IMR-90 (cell line): ENCODE data around the gene CARD18. TPM values are rescaled to one million over a fixed set of nuclear protein-coding genes. Genes with fewer than 3 reads are reported as not detected.

Experiments
- ATAC-seq: fragments of 200-7000 bp; cut with Tn5 transposase; 2 replicates; pipeline ENCODE4 v1.9.1; 2020; ENCODE audit warnings: low read depth, mild to moderate bottlenecking, moderate library complexity
- Bru-seq: library from RNA; stranded (reverse); fragments of 400-500 nt; gene quantifications from one replicate; lab custom pipeline; 2021; lab: Mats Ljungman, UMichigan
- BruChase-seq, 2 experiments: library from RNA; stranded (reverse); fragments of 400-500 nt; gene quantifications; one replicate each; lab custom pipeline; 2021; lab: Mats Ljungman, UMichigan
- BruUV-seq: library from RNA; stranded (reverse); fragments of 400-500 nt; replicated peaks from 2 replicates; lab custom pipeline; 2021; lab: Mats Ljungman, UMichigan
- CTCF ChIA-PET: fragments of 300-600 bp; formaldehyde crosslinking; extraction: SDS; loops from one replicate; lab custom pipeline; 2021; ENCODE audit warnings: antibody characterized with exemption; lab: Yijun Ruan, JAX
- POLR2A ChIA-PET: fragments of 300-600 bp; sonication (Branson Sonifier 250); formaldehyde crosslinking; loops from one replicate; lab custom pipeline; 2022; ENCODE audit warnings: antibody characterized with exemption; ENCODE audit not compliant: unreplicated experiment; lab: Charles Lee
- DNase-seq: peaks from one replicate; pipeline ENCODE4 v3.0.0; 2013
- H2AFZ ChIP-seq: replicated peaks from 2 replicates; pipeline ENCODE3; 2013; ENCODE audit warnings: low read length, mild to moderate bottlenecking; ENCODE audit not compliant: poor library complexity
- H2AK5ac ChIP-seq: 2 replicates; pipeline ENCODE4 v1.6.1; 2013; ENCODE audit warnings: low read depth, low read length, inconsistent platforms
- H2AK9ac ChIP-seq: replicated peaks from 2 replicates; pipeline ENCODE3; 2013; ENCODE audit warnings: mild to moderate bottlenecking, low read depth, low read length, moderate library complexity; ENCODE audit not compliant: poor library complexity
- H2BK120ac ChIP-seq: 2 replicates; pipeline ENCODE4 v1.6.1; 2013; ENCODE audit warnings: low read depth, low read length, inconsistent platforms
- H2BK15ac ChIP-seq: 3 replicates; pipeline ENCODE4 v1.6.1; 2013; ENCODE audit warnings: low read depth, low read length, inconsistent platforms
- H2BK20ac ChIP-seq: 2 replicates; pipeline ENCODE4 v1.6.1; 2013; ENCODE audit warnings: low read depth, mild to moderate bottlenecking, inconsistent platforms, low read length, moderate library complexity
- H2BK5ac ChIP-seq: 2 replicates; pipeline ENCODE4 v1.6.1; 2013; ENCODE audit warnings: mild to moderate bottlenecking, low read depth, low read length, inconsistent platforms; ENCODE audit not compliant: poor library complexity, severe bottlenecking
- H3K14ac ChIP-seq: replicated peaks from 2 replicates; pipeline ENCODE4 v1.6.1; 2013; ENCODE audit warnings: low read depth, low read length, inconsistent platforms
- H3K18ac ChIP-seq: 2 replicates; pipeline ENCODE4 v1.6.1; 2013; ENCODE audit warnings: low read depth, low read length, control low read depth
- H3K23ac ChIP-seq: 2 replicates; pipeline ENCODE4 v1.6.1; 2013; ENCODE audit warnings: low read depth, low read length, inconsistent platforms
- H3K27ac ChIP-seq: 2 replicates; pipeline ENCODE4 v1.5.1; 2013; ENCODE audit warnings: mild to moderate bottlenecking, control low read depth, low read length; ENCODE audit not compliant: insufficient read depth
- H3K27me3 ChIP-seq: 2 replicates; pipeline ENCODE4 v1.6.1; 2013; ENCODE audit warnings: low read length; ENCODE audit not compliant: control insufficient read depth, insufficient read depth
- H3K36me3 ChIP-seq: 2 replicates; pipeline ENCODE4 v1.6.1; 2013; ENCODE audit warnings: low read length, mixed read lengths; ENCODE audit not compliant: control insufficient read depth, insufficient read depth
- H3K4ac ChIP-seq: 2 replicates; pipeline ENCODE4 v1.6.1; 2013; ENCODE audit warnings: low read depth, low read length, inconsistent platforms
- H3K4me1 ChIP-seq: 2 replicates; pipeline ENCODE4 v1.6.1; 2013; ENCODE audit warnings: low read length, mixed read lengths; ENCODE audit not compliant: control insufficient read depth, insufficient read depth
- H3K4me2 ChIP-seq: 2 replicates; pipeline ENCODE4 v1.6.1; 2013; ENCODE audit warnings: low read depth, mild to moderate bottlenecking, control low read depth, low read length, moderate library complexity
- H3K4me3 ChIP-seq: 2 replicates; pipeline ENCODE4 v1.5.1; 2013; ENCODE audit warnings: low read depth, mild to moderate bottlenecking, control low read depth, low read length, moderate library complexity; ENCODE audit not compliant: insufficient read depth
- H3K56ac ChIP-seq: 2 replicates; pipeline ENCODE4 v1.6.1; 2013; ENCODE audit warnings: low read length, inconsistent platforms; ENCODE audit not compliant: insufficient read depth; ENCODE audit errors: extremely low read depth
- H3K79me1 ChIP-seq, 2 experiments: 2 replicates each; pipeline ENCODE4 v1.6.1; 2013; ENCODE audit warnings: low read length in 2 of 2, inconsistent platforms in 1 of 2, low read depth in 1 of 2
- H3K9ac ChIP-seq: 2 replicates; pipeline ENCODE4 v1.6.1; 2013; ENCODE audit warnings: low read depth, low read length, control low read depth
- H3K9me1 ChIP-seq: 2 replicates; pipeline ENCODE4 v1.6.1; 2013; ENCODE audit warnings: low read length, inconsistent platforms; ENCODE audit not compliant: insufficient read depth
- H3K9me3 ChIP-seq: 2 replicates; pipeline ENCODE4 v1.6.1; 2013; ENCODE audit warnings: low read length; ENCODE audit not compliant: control insufficient read depth, insufficient read depth
- H4K20me1 ChIP-seq: 2 replicates; pipeline ENCODE4 v1.6.1; 2013; ENCODE audit warnings: low read length, inconsistent platforms; ENCODE audit not compliant: insufficient read depth
- H4K5ac ChIP-seq: 2 replicates; pipeline ENCODE4 v1.6.1; 2013; ENCODE audit warnings: mild to moderate bottlenecking, low read depth, low read length, control low read depth
- H4K8ac ChIP-seq, 2 experiments: 2 replicates each; pipeline ENCODE4 v1.6.1; 2013; ENCODE audit warnings: low read depth in 2 of 2, low read length in 2 of 2, control low read depth in 1 of 2, inconsistent platforms in 1 of 2
- H4K91ac ChIP-seq: 2 replicates; pipeline ENCODE4 v1.6.1; 2013; ENCODE audit warnings: low read depth, low read length, inconsistent platforms; ENCODE audit not compliant: insufficient read depth
- ELK1 ChIP-seq: fragments of 150-350 bp; IDR thresholded peaks from 2 replicates; pipeline ENCODE4 v1.6.1; 2016; ENCODE audit warnings: low read depth, mild to moderate bottlenecking, low read length, moderate library complexity, borderline replicate concordance
- MAFK ChIP-seq: IDR thresholded peaks from 2 replicates; pipeline ENCODE4 v1.6.1; 2012; ENCODE audit warnings: low read depth, low read length, improper control_type of control experiment
- MXI1 ChIP-seq: IDR thresholded peaks from 2 replicates; pipeline ENCODE4 v1.6.1; 2012; ENCODE audit warnings: low read depth, mild to moderate bottlenecking, low read length, moderate library complexity, borderline replicate concordance
- NFE2L2 ChIP-seq: fragments of 150-350 bp; IDR thresholded peaks from 2 replicates; pipeline ENCODE4 v1.6.1; 2016; ENCODE audit warnings: low read depth, mild to moderate bottlenecking, low read length
- RAD21 ChIP-seq: IDR thresholded peaks from 2 replicates; pipeline ENCODE4 v1.6.1; 2012; ENCODE audit warnings: low read length, improper control_type of control experiment
- RCOR1 ChIP-seq: IDR thresholded peaks from 2 replicates; pipeline ENCODE4 v1.6.1; 2012; ENCODE audit warnings: mild to moderate bottlenecking, low read length, improper control_type of control experiment; ENCODE audit not compliant: insufficient replicate concordance
- RFX5 ChIP-seq: IDR thresholded peaks from 2 replicates; pipeline ENCODE4 v1.8.0; 2012; ENCODE audit warnings: low read depth, mild to moderate bottlenecking, low read length, moderate library complexity
- SMC3 ChIP-seq: fragments of 150-350 bp; IDR thresholded peaks from 2 replicates; pipeline ENCODE4 v1.6.1; 2016; ENCODE audit warnings: low read depth, mild to moderate bottlenecking, antibody characterized with exemption, low read length, moderate library complexity
- WGBS, 2 experiments: methylation state at CpG; one replicate each; pipeline versions ENCODE4 v1.1.5 to v1.1.7; 2013; ENCODE audit warnings: missing lambda C conversion rate in 2 of 2; ENCODE audit not compliant: insufficient read length in 1 of 2; ENCODE audit errors: extremely low coverage in 2 of 2; 5-methylcytosine and 5-hydroxymethylcytosine counted together
- dilution Hi-C: fragments of 300-500 bp; cut with HindIII; formaldehyde crosslinking; loops from one replicate; pipeline ENCODE4 v1.14.3; 2018; ENCODE audit warnings: low sequenced_read_pairs; ENCODE audit not compliant: unreplicated experiment
- in situ Hi-C: fragments of 300-500 bp; cut with MboI; formaldehyde crosslinking; loops from 3 replicates; pipeline ENCODE4 v1.14.3; 2019; ENCODE audit warnings: low sequenced_read_pairs, inconsistent platforms, mixed read lengths
- intact Hi-C: fragments of 100-400 bp; cut with micrococcal nuclease; formaldehyde crosslinking; loops from 2 replicates; pipeline ENCODE4 v1.10.0; 2022
- long read RNA-seq: library from polyadenylated mRNA; unstranded; transcript quantifications from one replicate; pipeline ENCODE4 v2.0.0, GENCODE V29; 2021; ENCODE audit not compliant: unreplicated experiment
- polyA plus RNA-seq, 3 experiments: library from polyadenylated mRNA; depleted of rRNA; stranded (reverse); fragments of >200 nt; gene quantifications; 2 replicates each; pipeline ENCODE4 v1.2.3, GENCODE V29; 2012; ENCODE audit warnings: low replicate concordance in 1 of 3
- total RNA-seq: library from RNA; depleted of rRNA; stranded (reverse); fragments of >200 nt; gene quantifications from 2 replicates; pipeline ENCODE4 v1.2.3, GENCODE V29; 2012; rRNA removed
- TF ChIP-seq, protein P1 (sequence below): fragments of 150-350 bp; IDR thresholded peaks from 2 replicates; pipeline ENCODE4 v1.6.1; 2017; ENCODE audit warnings: mild to moderate bottlenecking, antibody characterized with exemption, low read length, low read depth

The CARD18 gene, protein sequence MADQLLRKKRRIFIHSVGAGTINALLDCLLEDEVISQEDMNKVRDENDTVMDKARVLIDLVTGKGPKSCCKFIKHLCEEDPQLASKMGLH
- total RNA-seq = not detected in 2 replicates
- polyA plus RNA-seq (2012; rRNA removed) = not detected in 2 replicates
- polyA plus RNA-seq (2012; cell fraction: cytosol; rRNA removed) = not detected in 2 replicates
- polyA plus RNA-seq (2012; cell fraction: nucleus; rRNA removed; ENCODE audit: low replicate concordance) = not detected in 2 replicates
- Bru-seq, nascent RNA = percentile 3 among the genes with signal in this experiment
- percentile 4 among the genes with signal in this experiment for BruChase-seq, experiment 1, labeled RNA remaining after a 6-hour chase
- percentile 8 among the genes with signal in this experiment for BruChase-seq, experiment 2, labeled RNA remaining after a 2-hour chase
- long read RNA-seq = 0 reads

DNA sequence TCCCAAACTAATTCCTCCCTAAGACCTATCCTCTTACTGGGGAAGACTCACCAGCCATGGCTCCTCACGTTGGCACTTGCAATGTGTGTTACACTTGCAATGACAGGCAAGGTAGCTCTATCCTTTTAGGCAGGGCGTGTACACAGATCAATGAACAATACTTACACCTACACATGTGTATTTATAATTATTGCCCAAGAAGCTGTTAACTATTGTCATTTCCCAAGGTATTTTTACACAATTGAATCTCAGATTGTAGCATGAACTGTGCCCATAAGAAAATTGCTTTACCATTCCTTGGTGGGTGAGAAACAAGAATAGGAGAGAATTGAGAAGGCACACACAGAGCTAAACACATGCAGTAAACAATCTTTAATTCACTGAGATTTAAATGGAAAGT is at the start of gene CARD18:
Gene CARD18 (minus strand): TSS at position 101 of the 400 bp plus-strand sequence. CDS start 43 bp downstream, at position 58.
- no peak within 1 kb of the TSS for H2BK5ac ChIP-seq
- no peak within 1 kb of the TSS; the same call in 1 of the 2 replicates for H3K18ac ChIP-seq
- no peaks in the 10 kb centered on the region for H4K20me1 ChIP-seq
- no peaks in the 10 kb centered on the region for H3K27me3 ChIP-seq
- H4K8ac ChIP-seq = no peak within 1 kb of the TSS
- no peak within 1 kb of the TSS for H2AFZ ChIP-seq
- H3K23ac ChIP-seq = no peak within 1 kb of the TSS
- no peak within 1 kb of the TSS for H4K5ac ChIP-seq
- H3K4me3 ChIP-seq = no peak within 1 kb of the TSS
- no peaks in the 10 kb centered on the region for H3K4me1 ChIP-seq
- no peak within 1 kb of the TSS; the same call in 1 of the 2 replicates for H3K4ac ChIP-seq
- H3K9me1 ChIP-seq = no peaks in the 10 kb centered on the region
- 0 out of 2 replicates have a peak within 1 kb of the TSS, but pooled peaks have one; percentile 16 for H3K14ac ChIP-seq
- no peak within 1 kb of the TSS for H2BK15ac ChIP-seq
- CTCF ChIA-PET = no interaction called here
- POLR2A ChIA-PET = no interaction called here
- ATAC-seq (no peak), DNase-seq (no peak)
- H2BK120ac ChIP-seq = peak within 1 kb of the TSS; percentile 21; the same call in 1 of the 2 replicates
- intact Hi-C loops = no loop called here
- in situ Hi-C loops = no loop called here
- no peaks in the 10 kb centered on the region for H3K36me3 ChIP-seq
- no CpG with 5 or more reads among the region's 2 CpGs for WGBS, 2 experiments
- no peaks in the 10 kb centered on the region for H3K9me3 ChIP-seq
- H3K27ac ChIP-seq = no peak within 1 kb of the TSS
- H4K91ac ChIP-seq = no peak within 1 kb of the TSS
- no TSS peak for BruUV-seq
- no peak within 1 kb of the TSS for H3K56ac ChIP-seq
- H3K79me1 ChIP-seq = no peaks in the 10 kb centered on the region
- H2AK9ac ChIP-seq = no peak within 1 kb of the TSS
- no peak within 1 kb of the TSS for H2BK20ac ChIP-seq
- TF ChIP-seq, protein P1, sequence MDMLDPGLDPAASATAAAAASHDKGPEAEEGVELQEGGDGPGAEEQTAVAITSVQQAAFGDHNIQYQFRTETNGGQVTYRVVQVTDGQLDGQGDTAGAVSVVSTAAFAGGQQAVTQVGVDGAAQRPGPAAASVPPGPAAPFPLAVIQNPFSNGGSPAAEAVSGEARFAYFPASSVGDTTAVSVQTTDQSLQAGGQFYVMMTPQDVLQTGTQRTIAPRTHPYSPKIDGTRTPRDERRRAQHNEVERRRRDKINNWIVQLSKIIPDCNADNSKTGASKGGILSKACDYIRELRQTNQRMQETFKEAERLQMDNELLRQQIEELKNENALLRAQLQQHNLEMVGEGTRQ = no peak
- TF ChIP-seq RFX5 (no peak), NFE2L2 (no peak), ELK1 (no peak), SMC3 (no peak), MXI1 (no peak), MAFK (no peak), RCOR1 (no peak), RAD21 (no peak)
- H3K9ac ChIP-seq = no peak within 1 kb of the TSS
- dilution Hi-C loops = no loop called here
- no peak within 1 kb of the TSS for H3K4me2 ChIP-seq
- H2AK5ac ChIP-seq = no peak within 1 kb of the TSS
